Midbrain (tissue), 1 donor: ENCODE data around the gene TOPORS.
"Not testable (repeated sequence)": the region's sequence is repeated elsewhere in the genome, so short reads cannot be mapped to it uniquely, and the experiment has no call there.

Experiments
- DNase-seq: peaks from one replicate; lab custom pipeline; 2025; lab: John Stamatoyannopoulos, UW

TOPORS gene

DNA sequence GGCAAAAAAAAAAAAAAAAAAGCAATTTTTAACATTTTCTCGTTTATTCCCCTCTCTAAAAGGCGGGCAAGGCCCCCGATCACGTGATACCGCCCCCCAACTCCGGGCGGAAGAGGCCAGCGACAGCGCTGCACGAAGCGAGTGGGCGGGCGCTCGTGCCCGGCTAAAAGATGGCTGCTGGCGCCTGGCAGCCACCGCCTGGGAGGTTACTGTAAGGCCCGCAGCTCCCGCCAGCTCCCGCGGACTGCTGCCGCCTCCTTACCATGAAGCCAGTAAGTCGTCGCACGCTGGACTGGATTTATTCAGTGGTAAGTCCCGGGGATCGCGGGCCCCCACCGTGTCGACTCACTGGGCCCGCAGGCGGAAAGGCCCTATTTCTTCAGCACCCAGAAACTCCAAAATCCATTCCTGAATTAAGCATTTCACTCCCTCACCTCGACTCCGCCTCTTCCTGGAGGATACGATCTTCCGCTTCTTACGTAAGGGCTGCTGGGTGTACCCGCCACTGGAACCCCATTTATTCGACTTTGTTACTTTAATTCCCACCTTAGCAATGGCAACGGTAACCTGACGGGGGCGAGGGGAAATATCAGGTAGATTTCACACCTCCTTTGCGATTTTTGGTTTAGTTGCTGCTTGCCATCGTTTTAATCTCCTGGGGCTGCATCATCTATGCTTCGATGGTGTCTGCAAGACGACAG is at the start of gene TOPORS, which contains the start of gene SMIM27:
TOPORS (minus strand) TSS at position 415 of the 701 bp plus-strand sequence; CDS start at position 265, 150 bp downstream.
SMIM27 (plus strand) TSS at position 156 of the 701 bp plus-strand sequence; CDS start at position 264, 108 bp downstream.
- peak; percentile 92 for DNase-seq

DNA sequence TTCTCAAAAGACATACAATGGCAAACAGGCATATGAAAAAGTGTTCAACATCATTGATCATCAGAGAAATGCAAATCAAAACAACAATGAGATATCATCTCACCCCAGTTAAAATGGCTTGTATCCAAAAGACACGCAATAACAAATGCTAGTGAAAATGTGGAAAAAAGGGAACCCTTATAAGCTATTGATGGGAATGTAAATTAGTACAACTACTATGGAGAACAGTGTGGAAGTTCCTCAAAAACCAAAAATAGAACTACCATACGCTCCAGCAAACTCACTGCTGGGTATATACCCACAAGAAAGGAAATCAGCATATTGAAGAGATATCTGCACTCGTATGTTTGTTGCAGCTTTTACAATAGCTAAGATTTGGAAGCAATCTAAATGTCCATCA is 46.6 kb upstream of the TOPORS start:
- not testable (repeated sequence) for DNase-seq

DNA sequence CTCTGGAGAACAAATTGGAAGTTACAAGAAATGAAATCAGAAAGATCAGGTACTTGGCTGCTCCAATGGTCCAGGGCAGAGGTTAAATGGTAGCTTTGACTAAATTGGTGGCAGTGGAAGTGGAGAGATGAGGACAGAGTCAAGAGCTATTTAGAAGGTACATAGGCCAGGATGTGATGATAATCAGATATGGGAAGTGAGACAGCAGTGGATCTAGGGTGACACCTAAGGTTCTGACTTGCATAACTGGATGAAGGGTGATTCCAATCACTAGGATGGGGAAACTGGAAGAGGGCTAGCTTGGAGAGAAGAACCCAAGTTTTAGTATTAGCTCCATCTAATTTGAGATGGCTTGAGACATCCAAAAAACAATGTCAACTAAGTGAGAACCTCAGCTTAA is 44.5 kb upstream of the TOPORS start:
- DNase-seq = no peak

DNA sequence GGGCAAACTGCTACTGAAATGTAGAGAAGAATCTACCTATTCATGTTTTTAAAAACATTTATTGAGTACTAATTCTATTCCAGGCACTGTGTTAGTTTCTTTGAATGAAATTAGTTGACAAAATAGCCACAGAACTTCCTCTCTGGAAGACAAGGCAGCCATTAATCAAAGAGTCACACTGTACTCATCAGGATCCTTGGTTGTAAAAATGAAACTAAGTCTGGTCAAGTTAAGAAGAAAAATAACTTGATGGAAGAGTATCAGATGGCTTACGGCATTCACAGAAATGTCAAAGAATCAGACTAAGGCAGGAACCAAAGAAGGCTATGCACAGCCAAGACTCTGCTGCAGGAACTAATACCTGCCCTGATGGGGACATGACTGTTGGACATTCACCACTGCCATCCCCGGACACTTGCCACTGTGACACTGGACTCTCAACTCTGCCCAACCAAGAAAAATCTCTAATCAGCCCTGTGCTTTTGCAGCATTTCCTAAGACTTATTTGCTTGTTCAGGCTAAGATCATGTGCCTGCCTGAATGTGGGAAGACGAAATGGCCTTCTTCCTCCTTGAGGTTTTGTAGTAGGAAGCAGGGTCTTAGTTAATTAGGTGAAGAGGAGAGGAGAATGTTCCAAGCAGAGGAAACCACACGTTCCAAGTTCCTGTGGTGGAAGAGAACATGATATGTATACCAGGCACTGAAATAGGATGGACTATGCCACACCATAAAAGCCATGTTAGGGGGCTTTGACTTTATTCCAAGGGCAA is 43.9 kb upstream of the TOPORS start:
- no peak for DNase-seq

DNA sequence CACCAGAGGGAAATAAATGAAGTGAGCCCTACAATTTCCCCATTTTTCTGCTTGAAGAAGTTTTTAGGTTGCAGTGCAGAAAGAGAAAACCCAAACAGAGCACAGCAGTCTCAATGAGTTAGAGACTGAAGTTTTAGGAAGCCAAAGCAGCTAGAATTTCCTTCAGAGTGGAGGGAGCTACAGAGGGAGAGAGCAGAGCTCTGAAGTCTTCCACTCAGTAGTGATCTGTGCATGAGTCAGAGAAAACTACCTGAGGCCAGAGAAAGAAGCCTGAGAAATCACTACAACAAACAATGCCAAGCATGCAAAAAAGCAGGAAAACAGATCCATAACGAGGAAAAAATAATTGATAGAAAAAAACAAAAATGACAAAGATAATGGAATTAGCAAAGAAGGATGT is 38.5 kb upstream of the TOPORS start:
- no peak for DNase-seq

DNA sequence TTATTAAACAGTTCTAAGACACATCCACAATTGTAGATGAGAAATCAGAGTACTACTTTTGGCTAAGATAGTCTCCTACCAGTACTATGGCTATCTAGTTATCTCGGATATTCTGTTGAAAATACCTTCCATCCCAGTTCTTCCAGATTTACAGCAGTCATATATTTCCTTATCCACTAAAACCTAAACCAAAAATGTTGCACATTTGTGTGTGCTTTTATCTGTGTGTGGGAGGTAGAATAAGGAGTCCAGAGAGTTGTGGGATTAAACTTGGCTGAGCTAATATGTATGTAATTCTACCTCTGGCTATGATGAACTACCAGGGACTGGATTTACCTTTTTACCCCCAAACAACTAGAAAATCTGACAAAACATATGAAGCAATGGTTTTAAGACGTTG is 38.1 kb upstream of the TOPORS start:
- DNase-seq = no peak

DNA sequence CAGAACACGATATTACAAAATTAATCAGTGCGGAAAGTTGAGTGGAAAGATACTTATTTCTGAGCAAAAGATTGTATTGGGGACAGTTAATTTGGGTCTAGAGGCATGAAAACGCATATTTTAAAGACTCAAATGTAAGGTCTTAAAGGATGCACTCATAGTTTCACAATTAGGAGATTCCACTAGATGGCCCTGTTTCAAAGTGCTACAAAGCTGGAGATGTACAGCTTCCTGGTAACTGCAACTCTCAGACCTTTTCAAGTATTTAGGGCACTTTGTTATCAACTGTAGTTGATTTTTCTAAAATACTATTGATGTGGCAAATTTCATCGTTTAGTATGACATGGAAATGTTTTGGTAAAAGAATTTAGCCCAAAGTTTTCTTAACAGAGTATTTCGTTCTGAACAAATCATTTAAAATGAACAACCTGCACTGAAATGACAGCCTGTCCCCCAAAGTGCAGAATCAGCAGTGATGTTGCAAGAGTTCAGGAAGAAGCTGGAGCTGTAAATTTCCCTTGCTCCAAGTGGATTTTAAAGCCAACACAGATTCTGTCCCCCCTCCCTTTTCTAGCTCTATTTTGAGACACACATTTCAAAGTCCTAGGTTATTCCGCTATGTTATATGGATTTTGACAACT is 36.8 kb upstream of the TOPORS start:
- peak; percentile 21 for DNase-seq

DNA sequence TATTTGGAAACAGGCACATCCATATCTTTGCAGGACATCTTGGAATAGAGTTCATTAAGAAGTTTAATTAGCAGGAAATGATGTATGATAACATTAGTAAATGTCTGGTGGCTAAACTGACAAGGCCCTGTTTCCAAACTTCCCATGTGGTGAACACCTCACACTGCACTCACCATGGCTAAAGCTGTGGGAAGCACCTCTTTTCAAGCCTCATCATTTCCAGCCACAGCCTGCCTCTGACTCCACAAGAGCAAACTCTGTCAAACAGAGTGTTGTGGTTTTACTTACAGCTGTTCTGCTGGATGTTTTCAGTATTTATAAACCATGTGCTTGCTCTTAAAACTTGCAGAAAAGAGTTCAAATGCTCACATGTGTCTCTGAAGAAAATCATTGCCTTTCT is 35.5 kb upstream of the TOPORS start:
- no peak for DNase-seq

DNA sequence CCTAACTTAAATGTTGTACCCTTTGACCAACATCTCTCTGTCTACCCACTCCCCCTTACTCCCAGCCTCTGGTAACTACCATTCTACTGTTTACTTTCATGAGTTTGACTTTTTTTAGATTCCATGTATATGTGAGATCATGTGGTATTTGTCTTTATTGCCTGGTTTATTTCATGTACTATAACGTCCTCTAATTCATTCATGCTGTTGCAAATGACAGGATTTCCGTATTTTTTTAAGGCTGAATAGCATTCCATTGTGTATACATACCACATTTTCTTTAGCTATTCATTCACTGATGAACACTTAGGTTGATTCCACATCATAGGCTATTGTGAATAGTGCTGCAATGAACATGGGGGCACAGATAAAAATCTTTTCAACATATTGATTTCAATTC is 32.4 kb upstream of the TOPORS start:
- no peak for DNase-seq

DNA sequence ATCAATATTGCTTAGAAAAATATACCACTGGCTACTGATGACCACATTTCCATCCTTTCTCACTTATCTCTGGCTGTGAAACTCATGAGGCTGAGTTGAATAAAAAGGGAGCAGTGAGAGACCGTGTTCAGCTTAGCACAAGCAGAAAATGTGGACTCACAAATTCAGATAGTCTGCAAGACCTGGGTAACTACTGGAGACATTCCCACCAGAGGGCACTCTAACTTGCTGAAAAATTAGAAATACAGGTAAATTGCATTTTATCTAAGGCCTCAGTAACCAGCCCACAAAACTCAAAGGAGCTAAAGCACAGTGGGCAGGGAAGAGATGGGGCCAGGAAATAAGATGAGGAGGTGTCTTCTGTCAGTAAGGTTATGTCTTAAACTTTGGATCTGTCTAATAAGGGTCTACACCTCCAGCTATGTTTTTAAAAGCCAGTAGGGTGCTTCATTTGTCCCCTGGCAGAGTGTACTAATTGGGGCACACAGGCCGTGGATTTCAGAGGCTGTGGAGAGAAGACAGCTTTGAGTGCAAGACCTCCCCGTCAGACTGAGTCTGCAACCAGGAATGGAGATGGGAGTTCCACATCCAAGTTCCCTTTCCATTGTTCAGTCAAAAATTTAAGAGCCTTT is 29.2 kb upstream of the TOPORS start:
- peak; percentile 54 for DNase-seq

DNA sequence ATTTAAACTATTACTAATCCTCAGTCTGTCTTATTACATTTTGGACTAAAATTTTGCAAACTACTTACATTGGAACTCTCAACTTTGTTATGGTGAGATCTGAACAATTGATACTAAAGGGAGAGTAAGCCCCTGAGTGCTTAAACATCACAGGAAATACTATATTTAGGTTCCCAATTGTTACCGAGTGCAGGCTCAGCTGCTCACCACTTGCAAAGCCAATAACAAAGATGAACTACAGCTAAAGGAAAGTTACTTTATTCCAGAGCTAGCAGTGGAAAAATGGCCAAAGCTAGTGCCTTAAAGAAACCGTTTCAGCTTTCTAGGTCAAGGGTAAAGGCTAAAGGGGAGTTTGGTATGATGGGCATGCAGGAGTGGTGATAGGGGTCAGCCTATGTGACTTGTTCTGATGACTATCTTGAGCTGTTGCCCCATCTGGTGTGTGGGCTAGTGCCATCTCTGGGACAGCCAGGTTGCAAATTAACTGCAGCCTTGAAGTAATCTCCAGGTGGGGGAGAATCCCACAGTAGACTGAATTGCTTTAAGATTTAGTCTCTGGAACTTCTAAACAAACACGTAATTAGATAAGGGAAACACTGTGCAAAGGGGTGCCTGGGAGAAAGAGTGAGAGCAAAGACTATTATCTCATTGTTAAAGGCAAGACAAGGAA is 28.4 kb upstream of the TOPORS start:
- DNase-seq = no peak

DNA sequence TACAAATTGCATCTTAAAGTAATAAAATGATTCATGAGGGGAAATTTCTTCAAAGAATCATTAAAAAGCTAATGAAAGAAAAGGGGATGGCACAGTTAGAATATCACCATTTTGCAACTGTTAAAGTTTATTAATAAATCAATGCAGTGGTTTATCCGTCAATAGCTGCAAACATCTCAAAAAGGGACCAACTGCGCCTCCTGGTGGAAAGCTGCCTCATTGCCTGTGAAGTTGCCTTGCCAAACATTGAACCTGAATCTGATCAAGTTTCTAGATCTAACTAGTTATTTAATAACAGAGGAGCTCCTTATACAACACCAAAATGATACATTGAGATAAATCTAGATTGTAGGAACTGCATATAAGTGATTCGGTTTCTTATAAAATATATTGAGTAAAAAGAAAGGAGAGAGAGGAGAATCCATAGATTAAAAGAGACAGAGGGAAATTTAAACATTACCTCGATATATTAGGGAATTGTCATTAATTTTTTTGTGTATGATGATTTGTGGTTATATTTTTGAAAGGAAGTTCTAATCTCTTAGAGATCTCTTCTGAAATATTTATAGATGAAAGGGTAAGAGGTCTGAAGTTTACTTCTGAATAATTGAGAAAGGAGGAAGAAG is 27.4 kb upstream of the TOPORS start:
- DNase-seq = peak; percentile 64

DNA sequence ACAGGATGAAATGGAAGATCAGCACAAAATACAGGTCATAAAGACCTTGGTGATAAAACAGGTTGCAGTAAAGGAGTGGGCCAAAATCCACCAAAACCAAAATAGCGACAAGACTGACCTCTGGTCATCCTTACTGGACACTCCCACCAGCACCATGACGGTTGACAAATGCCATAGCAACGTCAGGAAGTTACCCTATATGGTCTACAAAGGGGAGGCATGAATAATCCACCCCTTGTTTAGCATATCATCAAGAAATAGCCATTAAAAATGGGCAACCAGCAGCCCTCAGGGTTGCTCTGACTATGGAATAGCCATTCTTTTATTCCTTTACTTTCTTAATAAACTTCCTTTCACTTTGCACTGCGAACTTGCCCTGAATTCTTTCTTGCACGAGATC is 26.6 kb upstream of the TOPORS start:
- DNase-seq = no peak

DNA sequence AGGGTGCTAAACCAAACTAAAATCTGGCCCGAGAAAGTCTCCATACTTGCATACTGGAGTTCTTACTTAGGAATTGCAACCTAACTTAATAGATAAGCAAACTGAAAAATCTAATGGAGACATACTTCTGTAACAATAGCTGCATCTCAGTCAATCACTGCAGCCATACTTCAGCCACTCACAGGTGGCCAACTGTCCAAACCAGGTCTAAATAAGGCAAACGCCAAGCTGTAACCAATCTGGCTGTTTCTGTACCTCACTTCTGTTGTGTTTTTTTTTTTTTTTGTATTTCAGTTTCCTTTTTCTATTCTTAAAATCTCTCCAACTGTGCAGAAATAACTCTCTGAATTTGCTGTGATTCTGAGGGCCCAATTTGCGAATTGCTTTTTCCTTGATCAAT is 24.9 kb upstream of the TOPORS start:
- no peak for DNase-seq

DNA sequence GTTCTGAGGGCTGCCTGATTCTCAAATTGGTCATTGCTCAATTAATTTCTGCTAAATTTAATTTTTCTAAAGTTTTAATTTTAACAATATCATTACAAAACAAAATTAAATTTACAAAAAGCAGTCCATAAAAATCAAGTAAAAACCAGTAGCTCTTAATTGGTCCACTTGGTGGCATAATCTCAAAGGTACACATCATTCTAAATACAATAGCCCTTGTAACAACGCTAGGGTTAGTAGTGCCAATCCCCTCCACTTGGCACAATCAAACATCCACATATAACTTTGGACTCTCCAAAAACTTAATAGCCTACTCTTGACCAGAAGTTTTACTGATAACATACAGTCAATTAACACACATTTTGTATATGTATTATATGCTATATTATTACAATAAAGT is 22.5 kb upstream of the TOPORS start:
- no peak for DNase-seq

DNA sequence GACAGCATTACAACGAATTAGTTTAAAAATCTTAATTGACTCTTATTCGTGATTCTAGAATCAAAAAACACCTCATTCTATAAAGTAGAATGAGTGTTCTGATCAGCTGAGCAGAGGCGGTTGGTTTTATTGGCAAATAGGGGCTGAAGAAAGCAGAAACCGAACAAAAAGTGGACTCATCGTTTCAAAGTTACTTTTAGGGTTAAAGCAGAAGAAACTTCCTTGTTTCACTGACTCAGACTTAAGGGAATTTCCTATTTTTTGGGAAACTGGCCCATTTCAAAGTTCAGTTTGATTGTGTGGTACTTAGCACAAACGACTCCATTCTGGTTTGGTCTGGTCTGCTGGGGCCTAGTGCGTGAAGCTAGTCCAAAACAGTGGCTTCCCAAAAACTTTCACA is 21.4 kb upstream of the TOPORS start:
- no peak for DNase-seq

DNA sequence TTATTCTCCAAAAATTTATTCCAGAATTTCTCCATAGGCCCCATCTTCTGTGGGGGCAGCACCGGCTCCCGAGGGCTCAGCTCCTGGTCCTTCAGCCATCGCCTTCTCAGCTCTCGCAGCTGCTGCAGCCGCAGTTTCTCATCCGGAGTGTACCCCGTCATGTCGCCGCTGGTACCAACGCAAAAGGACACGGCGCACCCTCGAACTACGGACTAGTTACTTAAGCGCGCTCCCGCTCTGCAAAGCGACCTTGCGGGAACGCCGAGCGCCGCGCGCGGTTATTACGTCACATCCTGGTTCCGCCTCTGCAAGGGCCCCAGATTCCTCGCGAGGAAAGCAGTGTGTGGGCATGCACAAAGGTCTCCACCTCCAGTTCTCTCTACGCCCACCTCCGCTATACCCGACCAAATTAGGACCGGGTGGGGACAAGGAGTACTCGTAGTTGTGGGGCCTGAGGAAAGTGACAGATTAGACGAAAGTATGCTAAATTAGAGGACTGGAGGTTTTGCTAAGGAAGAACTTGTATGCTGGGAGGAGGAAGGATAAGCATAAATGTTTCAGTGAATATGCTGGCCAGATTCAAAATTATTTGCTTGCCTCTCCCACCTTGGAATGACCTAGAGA is 20.6 kb upstream of the TOPORS start, which contains the start of gene NDUFB6:
NDUFB6 (minus strand) TSS at position 260 of the 624 bp plus-strand sequence; CDS start at position 161, 99 bp downstream.
- DNase-seq = peak; percentile 97

DNA sequence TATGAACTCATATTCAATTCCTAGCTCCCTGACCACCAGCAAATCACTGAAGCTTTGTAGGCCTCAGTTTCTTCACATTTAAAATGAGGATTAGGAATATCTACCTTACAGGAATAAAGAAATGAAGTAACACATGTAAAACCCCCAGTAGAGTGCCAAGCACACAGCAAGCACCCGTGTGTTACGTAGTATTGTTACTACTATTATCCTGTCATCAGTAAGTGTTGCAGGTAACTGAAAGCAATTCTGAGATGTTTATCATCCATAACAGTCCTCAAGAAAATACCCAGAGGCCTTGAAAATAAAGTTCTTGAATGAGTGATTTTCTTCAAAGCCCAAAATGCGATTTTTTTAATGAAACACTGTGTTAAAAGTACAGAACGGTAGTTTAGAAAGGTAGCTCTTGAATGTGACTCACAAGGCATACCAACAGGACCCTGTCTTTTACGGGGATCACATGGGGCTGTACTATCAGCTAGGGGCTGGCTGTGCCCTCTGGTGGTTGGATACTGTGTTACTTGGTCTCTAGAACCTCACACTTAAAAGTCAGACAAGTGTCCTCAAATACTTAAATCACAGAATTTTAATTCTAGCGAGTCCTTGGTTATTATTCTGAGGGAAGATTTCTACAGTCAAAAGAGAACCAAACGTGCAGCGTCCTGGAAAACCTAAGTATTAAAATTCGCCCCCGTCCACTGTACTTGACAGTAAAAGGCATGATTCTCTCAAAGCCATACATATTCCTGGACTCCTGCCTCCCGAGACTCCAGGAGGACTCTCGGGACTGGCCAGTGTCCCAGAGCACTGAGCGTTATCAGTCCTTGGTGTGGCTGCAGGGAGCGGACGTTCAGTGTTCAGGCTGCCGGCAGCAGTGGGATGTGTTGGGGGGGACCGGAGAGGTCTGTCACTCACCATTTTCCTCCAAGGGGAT is 19.8 kb upstream of the TOPORS start:
- DNase-seq = peak; percentile 67

DNA sequence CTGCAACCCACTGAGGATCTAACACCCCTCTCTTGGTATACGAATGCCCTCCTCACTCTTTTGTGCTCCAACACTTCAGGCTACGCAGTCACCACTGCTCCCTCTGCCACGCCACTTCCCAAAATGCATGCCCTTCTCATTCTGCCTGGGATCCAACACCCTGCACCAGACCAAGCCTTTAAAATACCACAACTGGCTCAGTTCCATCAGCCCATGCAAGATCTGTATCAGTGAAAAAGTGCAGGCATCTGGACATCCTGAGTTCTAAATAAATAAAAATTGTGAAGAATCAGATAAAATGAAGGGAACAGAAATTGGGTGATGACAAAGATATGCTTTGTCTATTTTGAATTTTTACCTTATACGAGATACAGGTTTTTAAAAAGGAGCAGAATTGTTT is 17.9 kb upstream of the TOPORS start:
- DNase-seq = no peak

DNA sequence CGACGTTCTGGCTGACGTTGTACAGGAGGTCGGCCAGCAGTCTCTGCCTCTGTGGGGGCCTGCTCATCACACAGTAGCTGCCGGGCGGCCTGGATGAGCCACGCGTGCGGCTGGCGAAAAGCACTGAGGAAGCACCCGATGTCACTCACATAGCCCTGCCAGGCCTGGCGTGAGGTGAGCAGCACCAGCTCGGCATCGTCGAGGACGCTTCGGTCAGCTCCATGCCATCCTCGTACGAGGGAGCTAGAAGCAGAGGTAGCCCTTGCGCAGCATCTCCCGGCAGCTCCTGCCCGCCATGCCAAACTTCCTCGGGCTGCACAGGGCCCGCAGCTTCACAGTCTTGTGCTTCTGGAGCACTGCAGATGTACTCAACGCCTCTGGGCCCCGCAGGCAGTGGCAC is 14.4 kb upstream of the TOPORS start:
- DNase-seq = no peak
